ENCODE data around the gene SLC17A9.

DNA sequence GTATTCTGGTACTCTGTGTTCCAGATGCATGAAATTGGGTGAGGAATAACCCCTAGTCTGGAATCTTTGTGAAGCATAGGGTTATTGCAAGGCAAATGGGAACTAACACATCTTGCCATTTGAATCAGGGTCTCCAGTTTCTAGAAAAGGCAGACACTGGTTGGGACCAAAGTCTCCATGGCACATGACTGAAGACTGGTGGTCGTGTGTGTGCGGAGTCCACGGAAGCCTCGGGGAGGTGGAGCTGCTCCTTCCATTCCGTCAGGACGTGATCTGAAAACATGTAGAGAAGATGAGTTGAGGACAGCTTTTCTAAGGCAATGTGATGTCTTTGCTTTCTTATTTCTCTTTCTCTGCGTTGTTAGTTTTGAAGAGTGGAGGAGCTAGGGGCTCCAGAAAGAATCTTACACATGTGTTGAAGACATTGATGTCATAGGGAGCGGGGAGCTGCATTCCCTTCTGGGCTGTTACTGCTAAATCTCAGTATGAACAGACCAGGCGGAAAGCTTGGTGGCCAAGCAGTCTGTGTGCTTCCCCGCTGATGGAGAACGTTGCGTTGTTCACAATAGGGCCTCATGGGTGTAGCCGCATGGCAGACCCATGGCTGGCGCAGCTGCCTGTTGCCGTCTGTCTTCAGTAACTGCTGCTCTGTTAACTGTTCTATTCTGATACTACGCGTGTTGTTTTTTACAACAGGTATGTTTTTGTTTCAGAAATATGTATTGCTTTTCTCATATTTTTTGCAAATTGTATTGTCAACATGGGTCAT, 4.8 kb upstream of the SLC17A9 start:
- TF ChIP-seq, protein P1, sequence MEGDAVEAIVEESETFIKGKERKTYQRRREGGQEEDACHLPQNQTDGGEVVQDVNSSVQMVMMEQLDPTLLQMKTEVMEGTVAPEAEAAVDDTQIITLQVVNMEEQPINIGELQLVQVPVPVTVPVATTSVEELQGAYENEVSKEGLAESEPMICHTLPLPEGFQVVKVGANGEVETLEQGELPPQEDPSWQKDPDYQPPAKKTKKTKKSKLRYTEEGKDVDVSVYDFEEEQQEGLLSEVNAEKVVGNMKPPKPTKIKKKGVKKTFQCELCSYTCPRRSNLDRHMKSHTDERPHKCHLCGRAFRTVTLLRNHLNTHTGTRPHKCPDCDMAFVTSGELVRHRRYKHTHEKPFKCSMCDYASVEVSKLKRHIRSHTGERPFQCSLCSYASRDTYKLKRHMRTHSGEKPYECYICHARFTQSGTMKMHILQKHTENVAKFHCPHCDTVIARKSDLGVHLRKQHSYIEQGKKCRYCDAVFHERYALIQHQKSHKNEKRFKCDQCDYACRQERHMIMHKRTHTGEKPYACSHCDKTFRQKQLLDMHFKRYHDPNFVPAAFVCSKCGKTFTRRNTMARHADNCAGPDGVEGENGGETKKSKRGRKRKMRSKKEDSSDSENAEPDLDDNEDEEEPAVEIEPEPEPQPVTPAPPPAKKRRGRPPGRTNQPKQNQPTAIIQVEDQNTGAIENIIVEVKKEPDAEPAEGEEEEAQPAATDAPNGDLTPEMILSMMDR (IDR thresholded peaks at IDR 0.05) = no peak
- TF ChIP-seq POLR2A (IDR thresholded peaks at IDR 0.05) = no peak

All from heart left ventricle (tissue), 13 donors.